ENCODE results near the gene SLC12A8. TPM values are rescaled to one million over a fixed set of nuclear protein-coding genes. Genes with fewer than 3 reads are reported as not detected.

The SLC12A8 gene
- total and polyA plus RNA-seq, 3 donors from 2014 or later: 10.3 to 21.0 (median 12.3) TPM

DNA sequence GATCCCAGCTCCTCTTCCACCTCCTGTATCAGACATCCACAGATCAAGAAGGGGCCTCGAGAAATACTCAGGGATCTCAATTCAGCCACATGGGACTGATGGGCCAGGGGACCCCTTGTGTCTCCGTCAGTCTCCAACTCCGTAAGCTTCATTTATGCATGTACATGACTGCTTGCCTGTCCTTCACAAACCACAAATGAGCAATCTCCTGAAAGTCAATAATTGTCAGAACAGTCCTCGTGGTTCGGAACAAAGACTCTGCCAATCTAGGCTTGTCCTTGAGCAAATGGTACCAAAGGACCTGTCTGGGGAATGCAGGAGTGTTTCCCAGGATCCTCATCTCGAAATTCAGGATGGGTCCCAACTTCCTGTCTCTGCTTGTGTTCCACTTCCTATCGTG lies 20.8 kb downstream of the SLC12A8 start:
- Histone ChIP-seq H3K4me1 (no peaks in the 10 kb centered on the region), H3K36me3 (ENCODE audit: low read depth, missing control alignments) (no peaks in the 10 kb centered on the region), H3K9me3 (no peaks in the 10 kb centered on the region), H3K4me3 (no peak overlapping the region), H3K27me3 (no peaks in the 10 kb centered on the region), H3K27ac (no peak overlapping the region)
- TF ChIP-seq POLR2A (IDR thresholded peaks at IDR 0.05): no peak
- TF ChIP-seq, protein P1, sequence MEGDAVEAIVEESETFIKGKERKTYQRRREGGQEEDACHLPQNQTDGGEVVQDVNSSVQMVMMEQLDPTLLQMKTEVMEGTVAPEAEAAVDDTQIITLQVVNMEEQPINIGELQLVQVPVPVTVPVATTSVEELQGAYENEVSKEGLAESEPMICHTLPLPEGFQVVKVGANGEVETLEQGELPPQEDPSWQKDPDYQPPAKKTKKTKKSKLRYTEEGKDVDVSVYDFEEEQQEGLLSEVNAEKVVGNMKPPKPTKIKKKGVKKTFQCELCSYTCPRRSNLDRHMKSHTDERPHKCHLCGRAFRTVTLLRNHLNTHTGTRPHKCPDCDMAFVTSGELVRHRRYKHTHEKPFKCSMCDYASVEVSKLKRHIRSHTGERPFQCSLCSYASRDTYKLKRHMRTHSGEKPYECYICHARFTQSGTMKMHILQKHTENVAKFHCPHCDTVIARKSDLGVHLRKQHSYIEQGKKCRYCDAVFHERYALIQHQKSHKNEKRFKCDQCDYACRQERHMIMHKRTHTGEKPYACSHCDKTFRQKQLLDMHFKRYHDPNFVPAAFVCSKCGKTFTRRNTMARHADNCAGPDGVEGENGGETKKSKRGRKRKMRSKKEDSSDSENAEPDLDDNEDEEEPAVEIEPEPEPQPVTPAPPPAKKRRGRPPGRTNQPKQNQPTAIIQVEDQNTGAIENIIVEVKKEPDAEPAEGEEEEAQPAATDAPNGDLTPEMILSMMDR (IDR thresholded peaks at IDR 0.05): no peak
- no peak for DNase-seq
- WGBS, 2 donors: 88 to 93% methylated on average over 7 of the region's 7 CpGs
- intact Hi-C loops (cut with DNase I; ENCODE audit: low total_unique reads): no loop called here

DNA sequence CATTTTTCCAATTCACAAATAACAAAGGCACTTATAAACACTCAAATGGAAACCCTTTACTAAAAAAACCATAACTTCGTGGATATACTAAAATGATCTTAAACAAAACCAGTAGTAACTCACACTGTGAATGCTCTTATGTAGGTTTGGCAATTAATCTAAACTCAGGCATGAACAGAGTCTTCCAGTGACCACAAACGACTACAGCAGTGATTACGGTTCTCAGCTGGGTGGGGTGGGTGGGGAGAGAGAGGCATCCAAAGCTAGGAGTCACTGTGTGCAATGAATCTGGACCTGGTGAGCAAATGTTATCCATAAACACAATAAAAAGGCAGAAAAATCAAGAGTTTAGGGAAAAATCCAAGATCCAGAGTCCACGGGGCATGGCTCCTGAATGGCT lies 21.3 kb downstream of the SLC12A8 start:
- TF ChIP-seq POLR2A (IDR thresholded peaks at IDR 0.05): no peak
- TF ChIP-seq, protein P1 (IDR thresholded peaks at IDR 0.05): no peak
- intact Hi-C loops (cut with DNase I; ENCODE audit: low total_unique reads): no loop called here

DNA sequence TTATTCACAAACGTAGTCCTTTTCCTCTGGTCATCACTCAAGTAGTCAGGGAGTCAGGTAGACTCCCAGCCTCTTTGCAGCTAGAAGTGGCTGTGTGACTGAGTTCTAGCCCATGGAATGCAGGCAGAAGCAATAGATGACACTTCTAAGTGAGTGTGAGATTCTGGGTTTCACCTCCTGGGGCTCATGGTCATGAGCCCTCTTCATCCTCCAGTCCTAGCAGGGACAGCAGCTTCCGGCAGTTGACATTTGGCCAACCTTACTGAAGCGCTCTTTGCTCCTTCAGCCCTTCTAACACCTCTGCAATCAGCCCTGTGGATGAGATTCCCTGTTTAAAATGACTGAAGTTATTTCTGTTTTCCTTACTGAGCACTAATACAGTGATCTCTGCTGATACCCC lies 21.8 kb downstream of the SLC12A8 start:
- Histone ChIP-seq H3K27me3 (no peaks in the 10 kb centered on the region), H3K4me3 (no peak overlapping the region), H3K9me3 (no peaks in the 10 kb centered on the region), H3K4me1 (peaks cover 2% of the 10 kb centered on the region), H3K36me3 (ENCODE audit: low read depth, missing control alignments) (no peaks in the 10 kb centered on the region), H3K27ac (no peak overlapping the region)
- WGBS, 2 donors: 77 to 78% methylated on average over 3 of the region's 3 CpGs
- DNase-seq: no peak
- TF ChIP-seq, protein P1 (IDR thresholded peaks at IDR 0.05): no peak
- TF ChIP-seq POLR2A (IDR thresholded peaks at IDR 0.05): no peak
- intact Hi-C loops (cut with DNase I; ENCODE audit: low total_unique reads): no loop called here

More for the DNA sequence above, 21.3 kb downstream of the SLC12A8 start:
- 84 to 87% methylated on average over 4 of the region's 4 CpGs for WGBS, 2 donors
- no peaks in the 10 kb centered on the region for H3K36me3 ChIP-seq (ENCODE audit: low read depth, missing control alignments)
- no peak for DNase-seq
- no peak overlapping the region for H3K27ac ChIP-seq
- H3K4me3 ChIP-seq: no peak overlapping the region
- no peaks in the 10 kb centered on the region for H3K9me3 ChIP-seq
- no peaks in the 10 kb centered on the region for H3K27me3 ChIP-seq
- no peaks in the 10 kb centered on the region for H3K4me1 ChIP-seq

DNA sequence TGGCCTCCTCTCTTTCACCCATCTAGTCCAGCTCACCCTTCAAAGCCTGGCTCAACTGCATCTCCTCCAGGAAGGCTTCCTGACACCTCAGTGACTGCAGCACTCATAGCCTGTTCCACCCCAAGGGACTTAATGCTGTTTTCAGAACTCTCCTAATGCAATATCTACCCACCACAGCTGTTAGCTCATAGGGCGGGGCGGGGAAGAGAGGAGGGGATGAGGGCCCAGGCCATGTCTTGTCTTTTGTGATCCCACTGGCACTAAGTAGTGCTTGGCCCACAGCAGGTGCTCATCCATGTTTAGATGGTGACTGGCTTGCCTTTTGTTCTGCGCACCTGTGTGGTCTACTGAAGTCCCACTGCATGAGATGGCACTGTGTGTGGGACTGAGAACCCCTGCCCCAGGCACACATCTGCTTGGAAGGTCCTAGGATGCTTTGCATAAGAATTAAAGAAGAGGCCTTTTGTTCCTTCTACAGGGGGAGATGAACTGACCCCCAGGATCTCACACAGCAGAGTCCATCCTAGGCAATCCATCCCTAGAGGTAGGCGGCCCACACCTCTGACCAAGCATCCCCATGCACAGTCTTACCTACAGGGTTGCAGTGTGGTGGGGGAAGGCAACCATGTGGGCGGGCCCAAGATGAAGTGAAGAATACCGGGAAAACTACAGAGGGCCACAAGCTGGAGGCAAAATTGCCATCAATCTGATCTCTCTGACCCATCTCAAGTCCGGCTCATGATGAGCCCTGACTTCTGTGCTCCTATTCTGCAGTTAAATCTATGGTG lies 23.0 kb downstream of the SLC12A8 start:
- no peaks in the 10 kb centered on the region for H3K9me3 ChIP-seq
- no peaks in the 10 kb centered on the region for H3K36me3 ChIP-seq (ENCODE audit: low read depth, missing control alignments)
- H3K4me1 ChIP-seq: peaks cover 5% of the 10 kb centered on the region
- no peak overlapping the region for H3K27ac ChIP-seq
- DNase-seq: no peak
- no peak overlapping the region for H3K4me3 ChIP-seq
- intact Hi-C loops (cut with DNase I; ENCODE audit: low total_unique reads): no loop called here
- no peaks in the 10 kb centered on the region for H3K27me3 ChIP-seq
- TF ChIP-seq POLR2A (IDR thresholded peaks at IDR 0.05): no peak
- TF ChIP-seq, protein P1 (IDR thresholded peaks at IDR 0.05): no peak
- 96 to 98% methylated on average over 5 to 7 of the region's 7 CpGs for WGBS, 2 donors

DNA sequence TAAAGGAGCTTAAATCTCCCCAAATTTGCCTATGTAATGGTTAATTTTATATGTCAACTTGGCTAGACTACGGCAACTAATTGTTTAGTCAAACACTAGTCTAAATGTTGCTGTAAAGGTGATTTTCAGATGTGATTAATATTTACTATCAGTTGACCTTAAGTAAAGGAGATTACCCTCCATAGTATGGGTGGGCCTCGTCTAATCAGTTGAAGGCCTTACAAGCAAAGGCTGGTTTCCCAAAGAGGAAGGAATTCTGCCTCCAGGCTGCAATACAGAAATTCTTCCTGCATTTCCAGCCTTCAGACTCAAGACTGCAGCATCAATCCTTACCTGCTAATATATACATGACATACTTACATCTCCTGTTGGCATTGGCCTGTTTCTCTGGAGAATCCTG lies 23.6 kb downstream of the SLC12A8 start:
- Histone ChIP-seq H3K27ac (no peak overlapping the region), H3K4me1 (peaks cover 5% of the 10 kb centered on the region), H3K36me3 (ENCODE audit: low read depth, missing control alignments) (no peaks in the 10 kb centered on the region), H3K4me3 (no peak overlapping the region), H3K27me3 (no peaks in the 10 kb centered on the region), H3K9me3 (no peaks in the 10 kb centered on the region)
- no peak for TF ChIP-seq POLR2A (IDR thresholded peaks at IDR 0.05)
- TF ChIP-seq, protein P1 (IDR thresholded peaks at IDR 0.05): no peak
- intact Hi-C loops (cut with DNase I; ENCODE audit: low total_unique reads): no loop called here
- WGBS, 2 donors: 95 to 98% methylated on average over 2 of the region's 2 CpGs
- DNase-seq: no peak
